NT2/D1 (cell line): Measurements from ENCODE around the gene AMPH.
"Not testable (repeated sequence)": the region's sequence is repeated elsewhere in the genome, so short reads cannot be mapped to it uniquely, and the experiment has no call there.

ENCODE experiments used
- SUZ12 ChIP-seq: IDR thresholded peaks from 2 replicates; pipeline ENCODE4 v1.6.1; 2011; ENCODE audit not compliant: insufficient read length, insufficient read depth; ENCODE audit errors: extremely low read depth
- YY1 ChIP-seq: IDR thresholded peaks from 2 replicates; pipeline ENCODE4 v1.6.1; 2011; ENCODE audit not compliant: insufficient read length, insufficient read depth
- ZNF274 ChIP-seq: IDR thresholded peaks from 2 replicates; pipeline ENCODE4 v1.6.1; 2011; ENCODE audit warnings: mild to moderate bottlenecking, low read depth, low read length

DNA sequence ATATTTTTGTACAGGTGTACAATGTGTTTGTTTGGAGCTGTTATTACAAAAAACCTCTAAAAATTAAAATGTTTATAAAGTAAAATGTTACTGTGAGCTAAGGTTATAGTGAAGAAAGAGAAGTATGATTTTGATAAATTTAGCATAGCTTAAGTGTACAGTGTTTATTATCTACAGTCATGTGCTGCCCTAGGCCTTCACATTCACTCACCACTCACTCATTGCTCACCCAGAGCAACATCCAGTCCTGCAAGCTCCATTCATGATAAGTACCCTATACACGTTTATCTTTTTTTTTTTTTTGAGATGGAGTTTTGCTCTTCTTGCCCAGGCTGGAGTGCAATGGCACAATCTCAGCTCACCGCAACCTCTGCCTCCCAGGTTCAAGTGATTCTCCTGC lies 59.6 kb downstream of the AMPH start:
- TF ChIP-seq YY1, SUZ12, ZNF274: not testable (repeated sequence)
